HG03342 (cell line): ENCODE data around the gene TCEAL6.
"Not testable (repeated sequence)": the region's sequence is repeated elsewhere in the genome, so short reads cannot be mapped to it uniquely, and the experiment has no call there.

Source experiments
- ATAC-seq: cut with Tn5 transposase; IDR thresholded peaks from one replicate; pipeline ENCODE4 v1.9.1; 2021; ENCODE audit warnings: mild to moderate bottlenecking, moderate library complexity; ENCODE audit not compliant: unreplicated experiment

The TCEAL6 gene

DNA sequence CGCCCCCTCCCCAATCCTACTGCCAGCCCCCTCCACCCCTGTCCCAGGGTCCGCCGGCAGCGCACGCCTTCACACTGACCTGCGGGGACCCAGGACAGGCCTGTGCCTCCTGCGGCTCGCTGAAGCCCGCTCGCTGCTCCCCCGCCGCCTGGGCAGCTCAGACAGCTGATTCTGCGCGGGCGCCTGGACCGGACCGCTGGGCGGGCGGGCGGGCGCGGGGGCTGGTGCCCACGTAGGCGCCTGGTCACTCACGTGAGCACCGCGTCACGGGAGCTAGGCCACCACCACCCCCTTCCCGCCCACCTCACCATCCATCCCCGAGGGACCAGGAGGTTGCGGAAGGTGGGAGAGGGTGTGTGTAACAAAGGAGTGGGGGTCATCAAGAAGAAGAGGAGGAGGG lies at the start of gene TCEAL6:
Gene TCEAL6, minus strand, starts transcription at position 208 of the 400 bp plus-strand sequence.
- ATAC-seq = not testable (repeated sequence)

DNA sequence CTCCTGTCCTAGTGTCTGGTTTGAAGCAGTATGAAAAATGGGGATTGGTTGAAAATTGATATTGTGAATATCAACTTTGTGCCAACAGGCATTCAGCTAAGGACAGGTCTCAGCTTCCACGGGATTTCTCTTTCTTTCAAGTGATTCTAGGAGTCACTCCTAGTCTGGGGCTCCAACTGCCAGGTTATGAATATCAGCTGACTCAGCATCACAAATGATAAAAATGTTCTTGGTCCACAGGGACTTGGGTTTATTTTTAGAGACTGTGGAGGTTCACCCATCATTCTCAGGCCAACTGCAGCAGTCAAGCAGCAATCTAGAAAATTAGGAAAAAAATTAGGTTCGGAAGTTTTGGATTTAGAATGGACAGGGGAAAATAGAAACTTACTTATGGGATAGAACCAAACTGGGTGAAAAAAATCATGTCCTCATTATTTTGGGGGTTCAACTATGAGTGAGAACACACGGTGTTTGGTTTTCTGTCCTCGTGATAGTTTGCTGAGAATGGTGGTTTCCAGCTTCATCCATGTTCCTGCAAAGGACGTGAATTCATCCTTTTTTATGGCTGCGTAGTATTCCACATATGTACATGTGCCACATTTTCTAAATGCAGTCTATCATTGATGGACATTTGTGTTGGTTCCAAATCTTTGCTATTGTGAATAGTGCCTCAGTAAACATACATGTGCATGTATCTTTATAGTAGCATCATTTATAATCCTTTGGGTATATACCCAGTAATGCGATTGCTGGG lies 43.9 kb upstream of the TCEAL6 start:
- ATAC-seq = no peak

DNA sequence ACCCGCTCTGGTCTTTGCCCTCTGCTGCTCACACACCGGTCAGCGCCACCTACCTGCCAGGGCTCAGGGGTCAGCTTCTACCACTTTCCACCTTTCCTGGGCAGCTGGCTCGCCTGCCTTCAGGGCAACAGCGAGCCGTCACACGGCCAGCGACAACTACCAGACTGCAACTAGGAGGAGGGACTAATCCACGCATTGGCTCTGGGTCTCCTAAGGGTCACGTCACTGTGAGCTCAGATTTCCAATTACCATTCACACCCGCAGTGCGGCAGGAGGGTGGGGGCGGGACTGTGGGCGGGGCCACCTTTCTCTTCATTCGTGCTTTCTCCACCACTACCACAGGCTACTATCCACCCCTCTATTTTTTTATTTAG lies 13.5 kb upstream of the TCEAL6 start, which contains the start of gene BEX5:
Gene BEX5, minus strand, starts transcription at position 172 of the 374 bp plus-strand sequence. CDS start 1,712 bp downstream, outside the sequence.
- peak; percentile 86 for ATAC-seq

DNA sequence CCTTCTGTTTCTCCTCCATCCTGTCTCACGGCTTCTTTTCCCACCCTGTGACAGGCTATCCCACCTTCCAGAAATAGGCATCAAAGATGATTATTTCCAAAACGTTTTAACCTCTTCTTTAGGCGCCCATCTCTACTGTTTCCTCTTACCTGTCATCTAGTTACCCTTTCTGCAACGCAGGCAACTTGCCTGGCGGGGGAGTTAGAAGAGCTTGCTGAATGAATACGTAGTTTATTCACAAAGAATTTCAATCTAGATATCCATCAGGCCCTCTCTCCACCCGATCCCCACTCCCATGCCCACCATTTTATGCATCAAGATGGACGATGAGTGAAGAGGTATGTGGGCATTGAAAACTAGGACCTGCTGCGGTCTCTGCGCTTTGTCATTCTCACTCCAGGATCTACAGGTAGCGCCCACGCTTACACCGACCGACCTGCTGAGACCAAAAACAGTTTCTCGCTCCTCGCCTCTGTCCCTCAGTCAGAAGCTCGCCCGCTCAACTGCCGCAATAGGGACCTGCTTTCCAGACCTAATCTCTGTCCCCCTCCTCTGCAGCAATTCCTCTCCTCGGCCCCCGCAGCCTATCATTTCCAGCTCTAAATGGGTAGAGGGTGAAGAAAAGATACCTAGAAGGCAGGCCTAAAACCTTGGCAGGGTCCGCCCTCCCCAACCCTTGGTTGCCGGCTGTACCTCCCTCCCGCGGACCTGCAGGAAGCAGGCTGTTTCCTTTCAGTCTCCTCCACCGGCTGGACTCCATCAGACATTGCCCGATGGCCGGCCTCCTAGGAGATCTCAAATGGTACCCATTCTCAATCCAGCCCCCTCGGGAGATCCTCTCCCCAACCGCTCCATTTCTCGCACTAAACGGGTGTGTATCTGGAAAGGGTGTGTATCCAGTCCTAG lies 12.9 kb upstream of the TCEAL6 start:
- ATAC-seq = peak; percentile 31

DNA sequence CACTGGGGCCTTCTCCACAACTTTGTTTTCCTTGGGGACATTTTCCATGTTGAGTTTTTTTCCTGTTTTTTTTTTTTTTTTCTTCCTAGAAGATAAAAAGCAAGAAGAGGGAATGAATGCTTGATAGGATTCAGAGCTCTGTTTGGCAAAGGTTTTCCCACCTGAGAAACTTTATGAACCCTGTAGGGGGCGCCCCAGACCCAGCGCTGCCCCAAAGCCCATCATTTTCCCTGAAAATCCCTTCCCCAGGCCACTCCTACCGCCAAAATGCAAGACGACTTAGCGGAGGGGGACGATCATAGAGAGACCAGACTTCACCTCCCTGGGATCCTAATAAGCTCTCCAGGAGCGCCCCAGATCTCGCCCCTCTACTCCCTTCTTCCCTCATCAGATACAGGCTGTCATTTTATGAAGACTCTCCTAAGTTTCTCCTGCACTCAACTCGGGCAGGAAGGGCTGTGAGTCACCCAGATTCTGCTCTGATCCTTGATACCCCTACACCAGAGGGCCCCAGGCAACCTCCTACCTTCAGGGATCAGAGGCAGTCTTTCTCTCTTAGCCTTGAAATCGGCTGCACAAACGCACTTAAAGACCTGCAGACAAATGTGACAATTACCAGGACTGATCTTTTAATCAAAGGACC lies 12.1 kb upstream of the TCEAL6 start:
- ATAC-seq = no peak

DNA sequence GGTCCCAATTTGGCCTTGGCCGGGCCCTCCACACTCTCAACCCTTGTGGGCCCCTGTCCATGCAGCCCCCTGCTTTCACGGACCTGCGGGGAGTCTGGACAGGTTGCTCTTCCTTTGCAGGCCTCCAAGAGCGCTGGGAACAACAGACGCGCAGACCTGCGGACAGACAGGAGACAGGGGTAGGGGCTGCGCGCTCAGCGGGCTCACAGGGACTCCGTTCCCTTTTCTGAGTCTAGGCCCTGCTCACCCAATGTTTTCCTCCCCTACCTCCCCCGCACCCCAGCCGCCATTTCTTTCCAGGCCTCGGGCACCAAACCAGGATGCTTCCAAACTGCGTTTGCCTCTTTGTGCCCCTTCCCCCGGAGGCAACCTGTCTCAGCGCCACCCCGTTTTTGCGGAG lies 650 bp downstream of the TCEAL6 start:
- ATAC-seq = not testable (repeated sequence)

DNA sequence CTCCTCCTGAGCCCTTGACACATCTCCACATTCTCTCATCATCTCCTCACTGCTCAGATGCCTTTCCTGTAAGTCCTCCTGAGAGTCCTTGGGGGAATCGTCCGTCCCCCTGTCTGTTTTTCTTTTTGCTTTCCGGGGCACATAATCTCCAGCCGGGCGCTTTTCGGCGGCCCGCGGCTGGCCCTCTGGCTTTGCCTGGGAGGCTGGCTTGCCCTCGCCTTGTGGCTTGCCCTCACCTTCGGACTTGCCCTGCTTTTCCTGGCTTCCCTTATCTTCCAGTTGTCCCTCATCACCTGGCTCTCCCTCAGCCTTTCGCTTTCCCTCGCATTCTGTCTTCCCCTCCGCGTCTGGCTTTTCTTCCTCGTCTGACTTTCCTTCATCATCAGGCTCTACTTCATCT lies 1.4 kb downstream of the TCEAL6 start:
- not testable (repeated sequence) for ATAC-seq

DNA sequence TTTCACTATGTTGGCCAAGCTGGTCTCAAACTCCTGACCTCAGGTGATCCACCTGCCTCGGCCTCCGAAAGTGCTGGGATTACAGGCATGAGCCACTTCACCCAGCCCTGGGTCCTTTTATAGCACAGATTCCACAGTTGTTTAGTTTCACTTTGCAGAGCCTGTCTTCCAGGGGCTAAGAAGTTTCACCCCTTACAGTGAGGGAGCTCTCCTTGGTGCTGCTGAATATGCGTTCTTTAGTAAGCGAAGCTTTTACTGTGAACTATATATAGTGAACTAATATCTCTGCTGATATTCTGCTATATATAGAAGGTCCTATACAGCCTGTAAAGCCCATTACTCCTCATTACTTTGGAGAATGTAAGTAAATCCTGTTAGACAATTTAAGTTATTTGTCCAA lies 4.2 kb downstream of the TCEAL6 start:
- no peak for ATAC-seq

DNA sequence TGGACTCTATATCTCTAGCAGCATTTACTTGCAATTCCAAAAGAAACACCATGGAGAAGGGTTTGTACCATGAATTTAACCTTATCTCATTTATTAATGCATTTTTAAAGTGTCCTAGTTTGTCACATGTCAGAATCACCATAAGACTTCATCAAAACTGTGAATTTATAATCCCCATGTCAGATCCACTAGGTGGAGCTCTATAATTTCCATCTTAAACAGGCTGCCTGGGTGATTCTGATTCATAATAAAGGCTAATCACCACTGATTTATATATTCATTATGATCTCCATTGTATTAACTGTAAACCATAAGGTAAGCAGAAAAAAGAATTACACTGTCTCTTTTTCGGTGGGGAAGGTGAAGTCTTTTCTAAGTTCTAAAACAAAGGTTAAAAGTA lies 12.8 kb downstream of the TCEAL6 start:
- no peak for ATAC-seq

DNA sequence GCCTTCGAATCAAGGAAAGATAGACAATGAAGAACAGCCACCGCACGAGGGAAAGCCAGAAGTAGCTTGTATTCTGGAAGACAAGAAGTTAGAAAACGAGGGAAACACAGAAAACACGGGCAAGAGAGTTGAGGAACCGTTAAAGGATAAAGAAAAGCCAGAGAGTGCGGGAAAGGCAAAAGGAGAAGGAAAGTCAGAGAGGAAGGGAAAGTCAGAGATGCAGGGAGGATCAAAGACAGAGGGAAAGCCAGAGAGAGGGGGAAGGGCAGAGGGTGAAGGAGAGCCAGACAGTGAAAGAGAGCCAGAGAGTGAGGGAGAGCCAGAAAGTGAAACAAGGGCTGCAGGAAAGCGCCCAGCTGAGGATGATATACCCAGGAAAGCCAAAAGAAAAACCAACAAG lies 15.4 kb downstream of the TCEAL6 start:
- no peak for ATAC-seq

DNA sequence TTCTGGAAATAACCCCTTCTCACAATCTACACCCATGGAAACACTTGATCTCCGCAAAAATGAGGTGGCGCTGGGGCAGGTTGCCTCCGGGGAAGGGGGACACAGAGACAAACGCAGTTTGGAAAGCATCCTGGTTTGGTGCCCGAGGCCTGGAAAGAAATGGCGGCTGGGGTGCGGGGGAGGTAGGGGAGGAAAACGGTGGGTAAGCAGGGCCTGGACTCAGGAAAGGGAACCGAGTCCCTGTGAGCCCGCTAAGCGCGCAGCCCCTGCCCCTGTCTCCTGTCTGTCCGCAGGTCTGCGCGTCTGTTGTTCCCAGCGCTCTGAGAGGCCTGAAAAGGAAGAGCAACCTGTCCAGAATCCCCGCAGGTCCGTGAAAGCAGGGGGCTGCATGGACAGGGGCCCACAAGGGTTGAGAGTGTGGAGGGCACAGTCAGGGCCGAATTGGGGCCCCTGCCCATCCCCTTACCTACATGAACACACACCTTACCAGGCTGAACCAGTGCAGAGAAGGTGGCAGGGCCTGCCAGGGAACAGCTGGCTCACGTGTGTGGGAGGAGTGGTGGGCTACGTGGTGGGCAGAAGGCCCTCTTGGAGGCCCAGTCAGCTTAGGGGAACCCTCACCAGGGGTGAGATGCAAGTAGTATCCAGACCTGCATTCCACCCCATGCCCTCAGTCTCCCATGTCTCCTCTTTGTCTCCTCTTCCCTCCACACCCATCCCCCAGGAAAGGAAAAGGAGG lies 16.0 kb downstream of the TCEAL6 start:
- not testable (repeated sequence) for ATAC-seq

DNA sequence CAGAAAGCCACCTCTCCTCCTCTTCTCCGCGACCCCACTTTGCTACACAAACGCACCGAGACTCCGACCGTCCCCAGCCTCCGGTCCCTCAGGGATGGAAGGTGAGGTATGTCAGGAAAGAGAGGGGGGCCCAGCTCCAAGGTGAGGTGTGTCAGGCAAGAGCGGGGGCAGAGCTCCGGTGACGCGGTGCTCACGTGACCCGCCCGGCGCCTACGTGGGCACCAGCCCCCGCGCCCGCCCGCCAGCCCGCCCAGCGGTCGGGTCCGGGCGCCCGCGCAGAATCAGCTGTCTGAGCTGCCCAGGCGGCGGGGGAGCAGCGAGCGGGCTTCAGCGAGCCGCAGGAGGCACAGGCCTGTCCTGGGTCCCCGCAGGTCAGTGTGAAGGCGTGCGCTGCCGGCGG lies 16.8 kb downstream of the TCEAL6 start, which contains the start of gene TCEAL2:
Gene TCEAL2, plus strand, starts transcription at position 244 of the 400 bp plus-strand sequence. CDS start 1,152 bp downstream, outside the sequence.
- not testable (repeated sequence) for ATAC-seq

DNA sequence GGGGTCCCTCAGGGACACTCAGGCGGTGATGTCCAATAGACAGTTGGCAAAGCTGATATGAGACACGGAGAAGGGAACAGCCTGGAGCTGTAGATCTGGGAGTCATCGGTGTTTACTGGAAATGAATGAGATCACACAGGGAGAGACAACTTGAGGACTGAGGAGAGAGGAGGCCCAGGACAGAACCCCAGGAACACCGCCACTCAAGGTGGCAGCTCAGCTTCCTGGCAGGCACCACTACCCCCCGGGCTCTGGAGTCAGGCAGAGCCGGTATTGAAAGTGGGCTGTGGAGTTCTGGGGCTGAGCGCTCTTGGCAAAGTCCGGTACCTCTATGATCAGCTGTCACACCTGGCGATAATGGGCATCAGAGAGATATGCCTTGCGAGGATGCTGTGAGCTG lies 17.3 kb downstream of the TCEAL6 start:
- not testable (repeated sequence) for ATAC-seq

DNA sequence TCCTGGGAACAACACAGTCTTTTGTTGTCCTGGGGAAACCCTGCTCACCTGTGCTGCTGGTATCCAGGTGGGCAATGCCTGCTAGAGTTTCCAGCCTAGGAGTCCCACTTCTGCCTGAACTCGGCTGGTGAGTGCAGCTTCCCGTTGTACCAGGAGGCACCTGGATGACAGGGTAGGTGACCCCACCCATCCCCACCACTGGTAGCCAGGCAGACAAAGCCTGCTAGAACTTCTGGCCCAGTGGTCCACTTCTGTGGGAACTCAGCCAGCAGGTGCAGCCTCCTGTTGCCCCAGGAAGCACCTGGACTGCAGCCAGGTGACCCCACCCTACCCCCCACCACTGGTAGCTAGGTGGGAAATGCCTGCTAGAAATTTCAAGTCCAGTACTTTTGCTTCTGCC lies 26.5 kb downstream of the TCEAL6 start:
- ATAC-seq = no peak

DNA sequence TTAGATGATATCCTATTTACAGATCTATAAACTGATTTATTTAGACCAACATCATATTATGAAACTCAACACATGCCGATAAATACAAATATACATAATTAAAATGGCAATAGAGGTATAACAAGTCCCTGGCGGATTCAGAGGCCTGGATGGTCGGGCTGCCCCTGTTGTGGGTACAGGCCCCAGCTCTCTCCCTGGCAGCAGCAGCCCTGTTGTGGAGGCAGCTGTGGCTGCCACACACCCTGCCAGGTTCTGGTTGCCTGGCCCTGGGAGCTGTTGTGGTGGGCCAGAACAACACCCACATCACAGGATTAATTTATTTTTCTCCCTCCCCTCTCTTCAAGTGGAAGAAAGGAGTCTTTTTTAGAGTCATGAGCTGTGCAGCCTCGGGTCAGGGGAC lies 28.9 kb downstream of the TCEAL6 start:
- ATAC-seq = no peak
